Fibroblast of mammary gland (primary cell): Measurements from ENCODE around the gene IZUMO3.

Source experiments
- DNase-seq: peaks from one replicate; pipeline ENCODE4 v3.0.0-alpha.2; 2010; ENCODE audit warnings: low read depth
- H3K4me3 ChIP-seq: 2 replicates; pipeline ENCODE4 v1.5.1; 2011; ENCODE audit warnings: low read depth, mild to moderate bottlenecking, low read length, moderate library complexity; ENCODE audit not compliant: control insufficient read depth
- TF ChIP-seq, protein P1 (sequence below): conservative IDR thresholded peaks from 2 replicates; pipeline ENCODE4 v1.5.1; 2011; ENCODE audit warnings: low read depth, low read length, inconsistent platforms; ENCODE audit not compliant: control insufficient read depth, insufficient read depth

IZUMO3 gene

DNA sequence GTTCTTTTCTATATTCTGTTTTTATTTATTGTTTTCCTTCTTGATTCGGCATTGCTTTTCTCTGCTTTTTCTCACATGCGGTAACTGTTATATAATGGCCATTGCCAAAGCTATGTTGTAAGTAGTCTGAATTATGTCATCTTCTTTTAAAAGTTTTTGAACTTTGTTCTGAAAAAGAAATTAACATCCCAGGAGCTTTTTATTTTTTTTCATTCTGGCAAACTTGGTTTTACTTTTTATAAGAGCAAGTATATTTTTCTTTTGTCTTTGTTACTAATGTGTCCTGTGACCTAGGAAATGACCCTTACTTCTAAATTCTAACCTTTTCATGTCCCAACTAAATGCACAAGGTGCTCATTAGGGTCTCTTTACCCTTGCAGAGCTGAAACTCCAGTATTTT lies 26.7 kb upstream of the IZUMO3 start:
- TF ChIP-seq, protein P1, sequence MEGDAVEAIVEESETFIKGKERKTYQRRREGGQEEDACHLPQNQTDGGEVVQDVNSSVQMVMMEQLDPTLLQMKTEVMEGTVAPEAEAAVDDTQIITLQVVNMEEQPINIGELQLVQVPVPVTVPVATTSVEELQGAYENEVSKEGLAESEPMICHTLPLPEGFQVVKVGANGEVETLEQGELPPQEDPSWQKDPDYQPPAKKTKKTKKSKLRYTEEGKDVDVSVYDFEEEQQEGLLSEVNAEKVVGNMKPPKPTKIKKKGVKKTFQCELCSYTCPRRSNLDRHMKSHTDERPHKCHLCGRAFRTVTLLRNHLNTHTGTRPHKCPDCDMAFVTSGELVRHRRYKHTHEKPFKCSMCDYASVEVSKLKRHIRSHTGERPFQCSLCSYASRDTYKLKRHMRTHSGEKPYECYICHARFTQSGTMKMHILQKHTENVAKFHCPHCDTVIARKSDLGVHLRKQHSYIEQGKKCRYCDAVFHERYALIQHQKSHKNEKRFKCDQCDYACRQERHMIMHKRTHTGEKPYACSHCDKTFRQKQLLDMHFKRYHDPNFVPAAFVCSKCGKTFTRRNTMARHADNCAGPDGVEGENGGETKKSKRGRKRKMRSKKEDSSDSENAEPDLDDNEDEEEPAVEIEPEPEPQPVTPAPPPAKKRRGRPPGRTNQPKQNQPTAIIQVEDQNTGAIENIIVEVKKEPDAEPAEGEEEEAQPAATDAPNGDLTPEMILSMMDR = no peak

DNA sequence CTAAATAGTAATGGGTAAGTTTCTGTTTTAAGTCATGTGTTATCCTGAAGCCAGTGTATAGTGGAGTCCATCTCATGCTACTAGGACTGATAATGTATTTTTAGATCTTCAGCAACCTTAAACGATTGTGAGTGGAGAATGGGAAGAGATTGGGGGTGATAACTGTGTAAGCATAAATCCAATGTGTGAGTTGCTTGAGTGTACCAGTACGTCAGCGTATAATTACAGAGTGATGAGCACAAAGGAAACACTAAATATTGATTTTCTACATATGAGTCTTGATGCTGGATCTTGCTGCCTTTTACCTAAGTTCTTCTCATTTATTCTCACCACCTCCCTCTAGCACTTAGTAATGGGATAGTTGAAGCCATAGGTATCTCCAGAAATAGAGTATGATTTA lies 16.3 kb upstream of the IZUMO3 start:
- TF ChIP-seq, protein P1 = no peak
- DNase-seq = no peak

More for the DNA sequence above, 26.7 kb upstream of the IZUMO3 start:
- H3K4me3 ChIP-seq = no peak overlapping the region
- DNase-seq = no peak

GRCh38 chr9:24553183-24553552 lies 7.5 kb upstream of the IZUMO3 start:
- no peak overlapping the region for H3K4me3 ChIP-seq
- TF ChIP-seq, protein P1 = no peak
- no peak for DNase-seq

More for the DNA sequence above, 16.3 kb upstream of the IZUMO3 start:
- no peak overlapping the region for H3K4me3 ChIP-seq

DNA sequence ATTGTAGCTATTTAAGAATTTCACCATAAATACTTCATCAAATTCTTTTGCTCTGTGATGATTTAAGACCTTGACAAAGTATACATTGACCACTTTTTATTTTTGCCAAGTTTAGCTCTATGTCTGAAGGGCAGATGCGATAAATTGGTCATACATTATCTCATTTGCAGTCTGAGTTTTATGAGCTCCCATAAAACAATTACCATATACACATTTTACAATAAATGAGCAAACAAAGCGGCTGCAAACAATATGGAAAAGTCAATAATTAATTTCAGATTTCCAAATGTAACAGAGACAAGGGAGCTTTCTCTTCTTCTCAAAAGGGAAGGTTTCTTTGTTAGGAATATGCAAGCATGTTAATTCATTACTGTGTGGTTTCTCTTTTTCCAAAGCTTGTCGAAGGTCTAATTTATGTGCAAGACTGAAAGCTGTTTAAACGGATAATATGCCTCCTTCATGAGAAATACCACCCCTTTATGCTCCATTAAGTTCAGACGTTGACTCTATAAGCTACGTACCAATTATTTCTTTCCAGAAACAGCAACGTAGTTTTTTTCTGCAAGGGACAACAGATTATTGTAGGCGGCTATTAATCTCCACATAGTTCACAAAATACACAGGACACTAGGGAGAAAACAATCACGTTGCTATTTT lies 7.0 kb upstream of the IZUMO3 start:
- DNase-seq = no peak
- H3K4me3 ChIP-seq = no peak overlapping the region
- TF ChIP-seq, protein P1 = no peak

DNA sequence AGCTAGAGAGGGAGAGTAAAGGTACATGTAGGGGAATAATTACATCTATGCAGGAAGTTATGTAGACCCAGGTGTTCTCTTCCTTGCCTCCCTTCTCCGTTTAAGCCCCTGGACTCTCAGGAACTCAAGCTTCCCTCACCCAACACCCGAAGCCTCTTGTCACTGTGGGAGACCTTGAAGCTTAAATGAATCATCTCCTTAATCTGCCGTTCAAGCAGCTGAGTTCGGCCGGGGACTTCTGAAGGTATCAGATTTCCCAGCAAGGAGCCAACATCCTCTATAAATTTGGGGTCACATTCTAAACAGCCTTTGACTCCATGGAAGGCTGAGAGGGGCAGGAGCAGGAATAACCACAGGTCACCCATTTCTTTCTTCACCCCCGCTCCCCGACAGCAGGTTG lies 412 bp downstream of the IZUMO3 start:
- TF ChIP-seq, protein P1 = no peak
- no peak for DNase-seq
- H3K4me3 ChIP-seq = no peak overlapping the region

DNA sequence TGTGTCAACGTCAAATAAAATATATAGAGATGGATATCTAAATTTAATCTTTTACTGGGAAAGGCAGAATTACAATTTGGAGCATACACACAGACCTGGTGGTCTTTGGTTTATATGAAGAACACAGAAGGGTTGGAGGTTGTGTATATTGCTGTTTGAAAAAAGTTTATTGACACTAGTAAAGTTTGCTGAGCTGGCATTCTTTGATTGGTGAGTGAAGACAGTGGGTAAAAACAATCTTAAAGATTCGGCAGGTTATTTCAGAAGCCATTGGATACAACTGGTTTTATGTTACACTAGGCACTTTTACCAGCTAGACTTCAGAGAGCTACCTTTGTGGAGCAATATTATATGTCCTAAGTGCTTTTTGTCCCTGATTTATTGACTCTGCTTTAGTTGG lies 27.2 kb downstream of the IZUMO3 start:
- no peak overlapping the region for H3K4me3 ChIP-seq
- DNase-seq = no peak
- TF ChIP-seq, protein P1 = no peak

DNA sequence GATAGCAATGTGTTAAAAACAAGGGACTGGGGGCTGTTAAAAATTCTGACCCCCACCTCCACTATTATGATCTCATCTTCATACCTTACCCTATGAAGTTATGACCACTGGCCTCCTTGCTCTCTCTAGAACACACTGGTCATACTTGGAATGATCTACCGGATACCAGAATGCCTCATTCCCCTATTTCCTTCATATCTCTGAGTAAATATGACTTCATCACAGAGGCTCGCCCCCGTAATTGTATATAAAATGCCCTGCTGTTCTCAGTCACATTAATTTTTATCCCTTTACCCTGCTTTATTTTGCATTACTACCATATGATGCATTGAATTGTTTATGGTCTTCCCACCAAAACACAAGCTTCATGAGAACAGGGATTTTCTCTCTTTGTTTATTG lies 29.2 kb downstream of the IZUMO3 start:
- TF ChIP-seq, protein P1 = no peak
- DNase-seq = no peak
- H3K4me3 ChIP-seq = no peak overlapping the region
